DND-41 (cell line): ENCODE results near the gene OBP2B.
"Not testable (repeated sequence)": the region's sequence is repeated elsewhere in the genome, so short reads cannot be mapped to it uniquely, and the experiment has no call there.

Experiments
- ATAC-seq: fragments of 200-7000 bp; cut with Tn5 transposase; 3 replicates; pipeline ENCODE4 v1.9.1; 2021; ENCODE audit warnings: low read depth; ENCODE audit not compliant: insufficient read depth
- DNase-seq: peaks from one replicate; pipeline ENCODE4 v3.0.0-alpha.2; 2020
- H2AFZ ChIP-seq: 2 replicates; pipeline ENCODE4 v1.6.0; 2012; ENCODE audit warnings: low read depth, low read length
- H3K27ac ChIP-seq: 2 replicates; pipeline ENCODE4 v1.5.1; 2012; ENCODE audit warnings: low read length, inconsistent platforms
- H3K27me3 ChIP-seq: fragments of 200-600 bp; sonication (generic); 2 replicates; pipeline ENCODE4 v1.6.0; 2012; ENCODE audit warnings: low read length, mild to moderate bottlenecking, inconsistent platforms; ENCODE audit not compliant: insufficient read depth, poor library complexity
- H3K36me3 ChIP-seq: 2 replicates; pipeline ENCODE4 v1.5.1; 2012; ENCODE audit warnings: low read length, inconsistent platforms; ENCODE audit not compliant: insufficient read depth
- H3K4me1 ChIP-seq: 2 replicates; pipeline ENCODE4 v1.5.1; 2012; ENCODE audit warnings: mild to moderate bottlenecking, low read length; ENCODE audit not compliant: insufficient read depth
- H3K4me2 ChIP-seq: 2 replicates; pipeline ENCODE4 v1.6.0; 2012; ENCODE audit warnings: mild to moderate bottlenecking, moderate library complexity, low read length, inconsistent platforms; ENCODE audit not compliant: insufficient read depth
- H3K4me3 ChIP-seq, 2 experiments: fragments of 200-600 bp in 1 of 2; shearing (Covaris generic) in 1 of 2; 2 replicates each; pipeline ENCODE4 v1.5.1; 2012 to 2016; ENCODE audit warnings: inconsistent platforms in 2 of 2, low read length in 2 of 2, mild to moderate bottlenecking in 2 of 2, low read depth in 1 of 2, moderate library complexity in 1 of 2
- H3K79me2 ChIP-seq: 2 replicates; pipeline ENCODE4 v1.6.0; 2012; ENCODE audit warnings: low read length, inconsistent platforms; ENCODE audit not compliant: insufficient read depth
- H3K9ac ChIP-seq: 2 replicates; pipeline ENCODE4 v1.6.0; 2012; ENCODE audit warnings: low read depth, mild to moderate bottlenecking, inconsistent platforms, low read length, moderate library complexity
- H3K9me3 ChIP-seq: 2 replicates; pipeline ENCODE4 v1.5.1; 2012; ENCODE audit warnings: low read length, moderate library complexity, mild to moderate bottlenecking, inconsistent platforms; ENCODE audit not compliant: insufficient read depth, severe bottlenecking
- H4K20me1 ChIP-seq: 2 replicates; pipeline ENCODE4 v1.6.0; 2012; ENCODE audit warnings: low read length; ENCODE audit not compliant: insufficient read depth
- EZH2 ChIP-seq: IDR thresholded peaks from 3 replicates; pipeline ENCODE4 v1.6.1; 2012; ENCODE audit warnings: borderline replicate concordance, low read depth, mild to moderate bottlenecking, moderate library complexity, low read length, inconsistent platforms; ENCODE audit not compliant: severe bottlenecking
- TF ChIP-seq, protein P1 (sequence below): IDR thresholded peaks from 2 replicates; pipeline ENCODE4 v1.5.1; 2012; ENCODE audit warnings: borderline replicate concordance, low read length, moderate library complexity, mild to moderate bottlenecking; ENCODE audit not compliant: poor library complexity, severe bottlenecking; ENCODE audit errors: extremely low read depth

Gene OBP2B

DNA sequence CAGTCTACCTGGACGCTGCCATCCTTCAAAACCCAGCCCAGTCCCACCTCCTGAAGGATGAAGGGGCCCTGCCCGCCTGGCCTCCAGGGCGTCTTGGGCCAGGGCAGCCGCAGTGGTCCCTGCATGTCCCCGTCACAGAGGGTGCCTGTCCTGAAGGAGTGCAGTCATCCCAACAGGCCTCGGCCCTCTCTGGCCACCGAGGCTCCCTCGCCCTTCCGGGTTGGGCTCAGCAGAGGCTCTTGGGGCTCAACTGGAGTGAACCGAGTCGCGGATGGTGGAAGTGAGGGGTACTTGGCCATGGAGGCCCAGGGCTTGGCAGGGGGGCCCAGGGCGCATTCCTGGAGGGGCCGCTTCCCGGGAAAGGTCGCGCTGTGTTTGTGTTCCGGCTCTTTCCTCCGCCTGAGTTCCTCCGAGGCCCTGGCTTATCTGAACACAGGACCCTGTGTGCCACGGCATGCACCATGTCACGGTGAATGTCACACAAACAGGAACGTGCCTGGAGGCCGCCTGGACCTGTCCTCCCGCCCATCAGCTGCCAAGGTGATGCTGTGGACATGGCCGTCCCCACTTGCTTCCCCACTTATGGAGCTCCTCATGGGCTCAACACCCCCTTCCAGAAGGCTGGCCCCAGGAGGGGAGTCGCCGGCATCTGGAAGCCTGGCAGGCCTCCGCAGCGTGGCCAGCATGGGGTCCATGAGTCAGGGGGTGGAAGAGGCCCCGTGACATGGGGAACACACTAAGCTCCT, 25.7 kb upstream of the OBP2B start:
- TF ChIP-seq, protein P1, sequence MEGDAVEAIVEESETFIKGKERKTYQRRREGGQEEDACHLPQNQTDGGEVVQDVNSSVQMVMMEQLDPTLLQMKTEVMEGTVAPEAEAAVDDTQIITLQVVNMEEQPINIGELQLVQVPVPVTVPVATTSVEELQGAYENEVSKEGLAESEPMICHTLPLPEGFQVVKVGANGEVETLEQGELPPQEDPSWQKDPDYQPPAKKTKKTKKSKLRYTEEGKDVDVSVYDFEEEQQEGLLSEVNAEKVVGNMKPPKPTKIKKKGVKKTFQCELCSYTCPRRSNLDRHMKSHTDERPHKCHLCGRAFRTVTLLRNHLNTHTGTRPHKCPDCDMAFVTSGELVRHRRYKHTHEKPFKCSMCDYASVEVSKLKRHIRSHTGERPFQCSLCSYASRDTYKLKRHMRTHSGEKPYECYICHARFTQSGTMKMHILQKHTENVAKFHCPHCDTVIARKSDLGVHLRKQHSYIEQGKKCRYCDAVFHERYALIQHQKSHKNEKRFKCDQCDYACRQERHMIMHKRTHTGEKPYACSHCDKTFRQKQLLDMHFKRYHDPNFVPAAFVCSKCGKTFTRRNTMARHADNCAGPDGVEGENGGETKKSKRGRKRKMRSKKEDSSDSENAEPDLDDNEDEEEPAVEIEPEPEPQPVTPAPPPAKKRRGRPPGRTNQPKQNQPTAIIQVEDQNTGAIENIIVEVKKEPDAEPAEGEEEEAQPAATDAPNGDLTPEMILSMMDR: no peak
- TF ChIP-seq EZH2: no peak
- H3K4me1 ChIP-seq: no peaks in the 10 kb centered on the region
- H2AFZ ChIP-seq: no peak overlapping the region
- ATAC-seq (no peak), DNase-seq (no peak)
- H4K20me1 ChIP-seq: no peaks in the 10 kb centered on the region
- no peak overlapping the region for H3K9ac ChIP-seq
- no peaks in the 10 kb centered on the region for H3K27me3 ChIP-seq
- no peak overlapping the region for H3K4me3 ChIP-seq
- no peaks in the 10 kb centered on the region for H3K36me3 ChIP-seq
- H3K27ac ChIP-seq: no peak overlapping the region
- H3K79me2 ChIP-seq: no peaks in the 10 kb centered on the region
- H3K9me3 ChIP-seq: no peaks in the 10 kb centered on the region
- H3K4me2 ChIP-seq: no peak overlapping the region

DNA sequence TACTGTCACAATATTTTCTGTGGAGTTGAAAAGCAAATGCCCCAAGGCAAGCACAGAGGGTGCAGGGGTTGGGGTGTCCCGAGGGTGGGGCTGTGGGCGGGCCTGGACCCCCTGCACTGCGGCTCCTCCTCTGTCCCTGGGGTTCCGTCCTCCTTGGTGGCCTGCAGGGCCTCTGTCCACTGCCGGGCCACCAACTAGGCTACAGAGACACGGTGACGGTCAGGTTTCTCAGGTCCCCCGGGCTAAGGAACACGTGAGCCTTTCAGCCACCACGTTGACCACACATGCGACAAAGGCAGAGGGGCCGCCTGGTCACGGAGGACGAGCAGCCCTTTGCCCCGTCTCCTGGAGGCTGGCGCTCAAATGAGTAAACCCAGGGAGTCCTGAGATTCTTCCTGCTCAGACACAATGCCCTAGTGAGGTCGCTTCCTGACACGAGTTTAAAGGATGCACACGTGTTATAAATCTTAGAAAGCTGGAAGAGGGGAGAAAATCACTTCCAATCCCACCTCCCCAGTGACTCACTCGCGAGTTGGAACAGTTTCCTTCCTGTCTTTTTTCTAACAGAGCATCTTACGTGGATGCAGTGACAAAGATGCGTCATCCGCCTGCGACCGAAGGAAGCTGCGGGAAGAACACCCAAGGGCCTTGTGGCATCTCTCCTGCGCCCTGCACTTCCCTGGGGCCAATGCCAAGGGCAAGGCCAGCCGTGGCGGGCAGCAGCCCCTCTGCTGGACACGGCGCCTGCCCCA, 24.8 kb upstream of the OBP2B start:
- TF ChIP-seq EZH2: no peak
- TF ChIP-seq, protein P1: no peak
- no peaks in the 10 kb centered on the region for H4K20me1 ChIP-seq
- H3K36me3 ChIP-seq: no peaks in the 10 kb centered on the region
- no peak overlapping the region for H3K4me3 ChIP-seq
- DNase-seq: no peak
- H3K4me2 ChIP-seq: no peak overlapping the region
- no peaks in the 10 kb centered on the region for H3K79me2 ChIP-seq
- no peak for ATAC-seq
- H3K27ac ChIP-seq: no peak overlapping the region
- no peak overlapping the region for H2AFZ ChIP-seq
- no peaks in the 10 kb centered on the region for H3K4me1 ChIP-seq
- H3K27me3 ChIP-seq: no peaks in the 10 kb centered on the region
- H3K9me3 ChIP-seq: no peaks in the 10 kb centered on the region
- no peak overlapping the region for H3K9ac ChIP-seq

DNA sequence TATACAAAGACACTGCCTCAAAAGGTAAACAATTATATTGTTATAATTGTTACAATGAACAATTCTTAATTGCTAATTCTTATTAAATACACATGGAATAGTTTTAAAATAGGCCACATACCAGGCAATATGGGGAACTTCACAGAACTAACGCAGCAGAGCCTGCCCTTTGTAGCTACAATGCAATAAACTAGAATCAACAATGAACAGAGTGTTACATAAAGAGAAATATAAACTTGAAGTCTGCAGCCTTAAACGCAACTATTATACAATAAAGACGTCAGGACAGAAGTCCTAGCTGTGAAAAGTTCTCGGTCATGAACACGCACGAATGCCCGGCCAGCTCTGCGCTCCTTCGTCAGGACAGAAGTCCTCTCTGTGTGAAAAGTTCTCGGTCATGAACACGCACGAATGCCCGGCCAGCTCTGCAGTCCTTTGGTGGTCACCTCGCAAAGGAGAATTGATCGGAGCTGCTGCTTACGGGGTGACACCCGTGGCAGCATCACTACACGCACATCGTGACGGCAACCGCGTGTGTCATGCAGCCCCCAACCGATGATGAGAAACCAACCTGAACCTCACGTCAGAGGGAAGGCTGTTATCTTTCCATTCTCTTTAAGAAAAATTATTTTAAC, 23.0 kb upstream of the OBP2B start:
- H3K36me3 ChIP-seq, DNase-seq, ATAC-seq, H3K4me1 ChIP-seq, H4K20me1 ChIP-seq, H3K4me3 ChIP-seq, H3K9ac ChIP-seq, H3K27me3 ChIP-seq, H3K27ac ChIP-seq, H3K4me2 ChIP-seq, H3K9me3 ChIP-seq, H3K79me2 ChIP-seq, H2AFZ ChIP-seq: not testable (repeated sequence)

DNA sequence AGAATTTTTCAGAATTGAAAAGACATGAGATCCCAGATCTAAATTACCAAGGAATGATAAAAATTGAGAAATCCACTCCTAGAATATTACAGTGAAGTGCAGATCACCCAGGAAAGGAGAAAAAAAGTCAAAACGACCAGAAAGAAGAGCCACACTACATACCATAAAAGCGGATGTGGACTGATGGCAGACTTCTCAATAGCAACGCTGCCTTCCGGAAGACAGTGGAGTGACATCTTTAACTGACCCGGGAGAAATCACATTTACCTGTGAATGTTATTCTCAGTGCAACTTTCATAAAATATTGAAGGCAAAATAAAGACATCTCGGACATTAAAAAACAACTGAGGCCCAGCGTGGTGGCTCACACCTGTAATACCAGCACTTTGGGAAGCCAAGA, 21.5 kb upstream of the OBP2B start:
- H4K20me1 ChIP-seq, ATAC-seq, H3K27me3 ChIP-seq, H3K4me1 ChIP-seq, H3K9ac ChIP-seq, DNase-seq, H3K4me3 ChIP-seq, H3K9me3 ChIP-seq, H3K27ac ChIP-seq, H3K4me2 ChIP-seq, H3K36me3 ChIP-seq, H3K79me2 ChIP-seq, H2AFZ ChIP-seq: not testable (repeated sequence)
